NCI-H2196 (cell line): ENCODE results near the gene PLPP3.

Source experiments
- DNase-seq: peaks from one replicate; lab custom pipeline; 2025; ENCODE audit not compliant: unreplicated experiment; lab: John Stamatoyannopoulos, UW

PLPP3 gene

DNA sequence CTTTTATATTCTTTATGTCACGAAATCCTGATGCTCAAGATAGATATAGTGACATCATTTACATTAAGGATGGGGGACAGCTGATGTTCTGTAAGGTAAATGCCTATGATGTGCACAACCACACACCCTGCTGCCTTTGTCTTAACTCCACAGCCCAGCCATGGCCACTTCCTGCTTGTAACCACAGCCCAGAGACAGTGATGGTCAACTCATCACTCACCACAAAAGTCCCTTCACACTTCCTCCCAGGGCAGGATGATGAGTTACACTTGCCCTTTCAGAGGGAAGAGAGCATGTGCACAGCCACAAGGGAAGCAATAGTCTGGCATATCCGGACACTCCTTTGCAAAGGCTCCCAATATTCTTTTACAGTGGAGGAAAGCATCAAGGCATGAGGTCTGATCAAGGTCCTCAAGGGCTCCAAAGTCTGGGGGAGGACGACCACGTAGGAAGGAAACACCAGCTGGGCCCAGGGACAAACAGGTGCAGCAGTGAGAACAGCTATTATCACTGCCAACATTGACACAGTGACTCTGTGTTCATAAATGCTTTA, 53.8 kb downstream of the PLPP3 start:
- peak; percentile 43 for DNase-seq

DNA sequence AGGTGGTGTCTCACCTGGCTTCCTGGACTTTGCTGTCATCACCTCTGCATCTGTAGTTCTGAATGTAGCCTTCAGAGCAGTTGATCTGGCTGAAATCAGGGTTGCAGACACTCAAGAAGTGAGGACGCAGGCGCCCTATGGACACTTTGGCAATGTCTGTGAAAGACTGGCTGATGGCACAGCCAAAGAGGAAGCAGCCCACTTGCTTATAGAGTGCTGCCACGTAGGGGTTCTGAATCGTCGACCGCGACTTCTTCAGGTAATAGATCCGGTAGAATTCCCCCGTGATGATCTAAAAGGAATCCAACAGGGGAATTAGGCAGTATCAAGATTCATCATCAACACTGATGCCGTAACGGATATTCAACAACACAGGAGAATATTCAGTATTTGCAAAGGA, 55.1 kb downstream of the PLPP3 start:
- DNase-seq, result no peak

DNA sequence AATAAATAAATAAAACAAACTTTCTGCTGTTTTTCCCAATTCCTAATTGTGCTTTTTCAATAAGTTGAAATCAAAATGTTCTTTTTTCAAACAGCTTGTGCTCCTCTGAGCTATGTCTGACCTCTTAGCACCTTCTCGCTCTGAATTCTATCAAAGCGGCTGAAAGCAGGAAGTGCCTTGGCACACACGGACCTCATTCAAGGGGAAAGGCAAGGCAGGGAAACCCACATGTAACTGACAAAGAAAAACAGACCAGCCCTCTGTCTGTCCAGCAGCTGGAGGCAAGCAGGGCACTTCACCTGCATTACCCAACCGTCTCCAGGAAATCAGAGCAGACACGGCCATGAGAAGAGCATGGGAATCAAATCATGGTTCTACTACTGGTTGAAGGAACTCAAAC, 56.7 kb downstream of the PLPP3 start:
- no peak for DNase-seq

DNA sequence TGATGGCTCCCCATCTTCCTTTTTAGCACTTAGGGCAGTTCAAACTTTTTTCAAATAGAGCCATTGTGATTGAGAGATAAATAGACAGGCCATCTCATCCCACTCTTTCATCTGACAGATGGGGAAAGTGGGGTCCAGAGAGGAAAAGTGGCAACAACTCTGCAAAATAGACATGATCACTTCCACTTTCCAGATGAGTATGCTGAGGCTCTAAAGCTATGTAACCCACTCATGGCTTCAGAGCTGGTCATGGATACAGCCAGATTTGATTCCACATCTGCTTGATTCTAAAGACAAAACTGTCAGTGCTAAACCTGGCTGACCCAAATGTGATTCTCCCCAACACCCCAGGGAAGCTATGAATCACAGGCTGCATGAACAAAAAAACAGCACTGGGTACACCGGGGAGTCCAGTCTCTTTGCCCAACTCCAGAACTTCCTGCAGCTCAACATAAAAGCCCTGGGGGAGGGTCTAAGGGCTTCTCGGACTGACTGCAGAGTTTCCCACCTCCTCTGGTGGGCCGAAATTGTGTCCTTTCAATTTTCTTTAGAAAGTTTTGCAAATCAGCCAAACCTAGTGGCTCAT, 59.3 kb downstream of the PLPP3 start:
- DNase-seq, result no peak

DNA sequence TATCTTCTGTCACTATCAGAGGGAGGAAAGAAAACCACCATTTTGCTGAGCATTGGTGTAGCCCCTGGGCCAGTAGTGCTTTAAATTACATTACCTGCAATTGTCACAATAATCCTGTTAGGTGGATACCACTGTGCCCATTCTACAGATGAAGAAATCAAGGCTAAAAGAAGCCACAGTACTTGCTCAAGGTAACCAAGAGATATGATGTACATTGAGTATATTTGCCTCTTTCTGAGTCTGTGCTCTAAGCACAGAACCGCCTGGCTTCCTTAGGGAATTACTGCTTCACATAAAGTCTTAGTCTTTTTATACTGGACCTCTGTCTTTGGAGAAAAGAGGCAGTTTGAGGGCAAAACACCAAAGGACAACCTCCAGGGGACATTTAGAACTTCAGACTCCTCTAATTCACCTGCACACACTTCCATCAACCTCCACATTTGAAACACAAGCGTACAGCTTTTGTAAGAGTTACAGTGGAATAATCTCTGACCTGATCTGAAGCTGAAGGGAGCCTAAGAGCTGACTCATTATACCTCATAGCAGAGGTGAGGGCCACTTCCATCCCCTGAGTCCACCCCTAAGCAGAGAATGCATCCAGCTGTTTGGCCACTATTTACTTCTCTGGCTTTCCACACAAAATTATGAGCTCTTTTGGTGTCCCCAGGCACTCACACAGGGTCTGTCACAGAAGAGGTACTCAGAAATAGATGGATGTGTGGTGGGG, 61.8 kb downstream of the PLPP3 start:
- DNase-seq, result no peak

DNA sequence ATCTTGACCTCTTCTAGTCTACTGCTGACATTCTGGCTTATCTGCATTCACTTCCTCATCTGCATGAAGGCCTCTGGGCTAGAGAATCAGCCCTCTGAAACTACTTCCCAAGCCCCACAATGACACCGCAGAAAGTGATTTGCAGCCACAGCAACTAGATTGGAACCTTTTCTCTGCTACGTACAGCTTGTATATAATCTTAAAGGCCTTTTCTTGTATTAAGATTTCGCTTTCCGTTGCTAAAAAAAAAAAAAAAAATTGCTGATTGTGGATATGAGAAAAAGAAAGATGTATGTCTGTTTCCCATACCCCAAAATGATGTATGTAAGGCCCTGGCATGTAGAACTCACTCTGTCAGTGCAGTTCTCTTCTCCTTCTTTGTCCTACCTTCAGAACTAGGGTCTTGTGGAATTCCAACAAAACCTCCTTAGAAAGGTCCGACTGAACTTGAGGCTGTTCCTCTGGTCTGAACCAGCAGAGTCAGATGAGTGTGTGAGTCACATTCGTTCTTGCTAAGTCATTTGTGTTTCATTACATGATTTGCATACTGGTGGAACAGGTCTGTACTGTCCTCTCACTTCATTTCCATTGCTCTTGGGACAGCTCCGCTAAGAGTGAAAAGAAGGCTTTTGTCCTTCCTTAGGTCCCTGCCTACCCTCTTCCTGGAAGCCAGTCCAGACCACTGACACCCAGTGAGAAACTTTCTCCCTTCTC, 62.7 kb downstream of the PLPP3 start:
- peak; percentile 53 for DNase-seq

DNA sequence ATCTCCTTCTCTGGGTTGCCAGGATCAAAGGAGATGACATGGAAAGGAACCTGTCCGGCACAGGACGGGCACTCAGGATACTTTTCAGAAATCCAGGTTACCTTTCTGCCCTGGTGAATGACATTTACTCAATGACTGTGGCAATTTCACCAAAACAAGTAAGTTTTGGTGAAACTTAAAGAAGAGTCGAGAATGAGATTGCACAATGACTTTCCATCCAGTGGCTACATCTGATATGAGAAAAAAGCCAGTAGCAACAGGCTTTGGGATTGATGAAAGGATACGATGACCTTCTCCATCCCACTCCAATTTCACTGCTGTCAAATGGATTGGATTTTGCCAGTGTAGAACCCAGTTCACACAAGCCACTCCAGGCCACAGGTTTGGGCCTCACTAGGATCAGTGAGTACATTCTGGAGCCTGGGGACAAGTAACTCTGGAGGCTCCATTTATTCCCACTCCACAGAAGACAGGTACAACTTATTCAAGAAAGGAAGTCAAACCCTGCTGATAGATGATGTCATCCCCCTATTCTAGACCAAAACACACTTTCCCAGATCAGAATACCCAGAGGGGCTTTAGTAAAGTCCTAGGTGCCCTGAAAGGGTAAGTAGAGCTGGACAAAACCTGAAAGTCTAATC, 63.3 kb downstream of the PLPP3 start:
- no peak for DNase-seq

DNA sequence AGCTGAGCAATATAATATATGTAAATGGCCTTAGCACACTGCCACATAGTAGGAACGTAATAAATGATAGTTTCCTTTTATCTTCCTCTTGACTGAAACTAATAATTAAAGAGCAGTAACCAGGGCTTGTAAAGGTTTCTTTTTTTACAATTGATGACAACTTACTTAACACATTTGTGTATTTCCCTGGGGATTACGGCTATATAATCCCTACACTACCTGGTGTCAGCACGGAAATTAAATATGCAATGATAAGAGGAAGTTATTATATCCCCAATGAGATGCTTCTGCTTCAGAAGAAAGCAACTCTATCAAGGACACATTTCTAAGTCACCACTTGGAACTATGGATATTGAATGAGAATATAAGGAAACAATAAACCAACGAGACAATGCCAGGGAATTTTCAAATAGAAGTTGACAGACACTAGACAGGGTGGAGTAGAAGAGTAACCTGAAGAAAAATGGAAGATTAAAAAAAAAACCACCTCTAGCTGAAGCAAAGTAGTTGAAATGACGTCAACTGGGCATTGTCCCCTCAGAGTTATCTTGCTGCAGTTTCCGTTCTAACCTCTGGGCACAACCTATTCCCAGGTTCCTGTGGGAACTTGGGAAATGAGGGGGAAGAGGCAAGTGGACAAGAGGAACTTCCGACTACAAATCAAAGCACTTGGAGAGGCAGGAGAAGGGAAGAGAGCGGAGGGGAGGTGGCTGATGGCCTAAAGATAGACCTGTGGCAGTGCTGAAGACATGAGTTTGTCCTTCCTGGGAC, 66.5 kb downstream of the PLPP3 start:
- no peak for DNase-seq

DNA sequence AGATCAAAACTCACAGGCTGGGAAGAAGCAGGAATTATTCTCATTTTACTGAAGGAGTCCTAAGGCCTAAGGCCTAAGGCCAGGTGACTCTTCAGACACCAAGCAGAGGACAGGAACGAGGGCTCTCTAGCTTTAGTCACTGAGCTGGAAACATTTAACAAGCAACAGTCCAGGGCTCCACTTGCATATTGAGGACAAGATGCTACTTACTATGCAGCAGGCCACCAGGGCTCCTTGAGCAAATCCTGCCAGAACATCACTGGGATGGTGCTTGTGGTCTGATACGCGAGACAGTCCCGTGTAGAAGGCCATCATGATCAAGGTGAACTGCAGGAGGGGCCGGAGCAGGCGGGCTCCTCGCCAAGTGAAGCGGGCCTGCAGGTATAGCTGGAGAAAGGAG, 67.6 kb downstream of the PLPP3 start:
- no peak for DNase-seq

DNA sequence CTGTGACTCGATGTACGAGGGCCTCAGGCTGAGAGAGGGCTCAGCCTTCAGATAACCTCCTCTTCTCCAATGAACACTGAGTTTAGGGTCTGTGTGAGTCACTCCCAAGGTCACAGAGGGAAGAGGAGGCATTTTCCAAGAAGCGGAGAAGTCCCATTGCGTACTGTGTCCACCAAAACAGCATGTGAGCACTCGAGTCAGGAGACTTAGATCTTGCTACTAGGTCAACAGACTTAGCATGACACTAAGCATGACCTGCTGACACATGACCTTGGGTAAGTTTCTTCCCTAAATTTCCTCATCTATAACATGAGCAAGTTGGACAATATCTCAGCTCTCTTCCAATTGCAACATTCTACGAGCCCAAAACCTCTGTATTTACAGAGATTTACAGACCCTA, 68.0 kb downstream of the PLPP3 start:
- DNase-seq, result no peak

DNA sequence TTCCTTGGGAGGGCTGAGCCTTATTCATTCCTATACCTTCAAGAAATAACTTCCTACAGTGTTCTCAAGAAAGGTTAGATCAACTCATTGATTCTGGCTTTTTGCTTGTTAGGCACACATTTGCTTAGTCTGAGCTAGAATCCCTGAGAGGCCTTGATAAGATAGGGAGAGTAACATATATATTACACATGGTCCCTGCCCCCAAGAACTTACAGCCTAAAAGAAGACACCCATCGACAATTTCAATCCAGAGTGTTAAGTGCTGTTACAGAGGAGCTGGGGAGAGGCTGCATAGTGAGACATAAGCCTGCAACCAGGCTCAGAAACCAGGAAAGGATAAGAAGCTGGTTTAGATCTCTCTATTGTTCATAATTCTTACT, 68.7 kb downstream of the PLPP3 start:
- no peak for DNase-seq

DNA sequence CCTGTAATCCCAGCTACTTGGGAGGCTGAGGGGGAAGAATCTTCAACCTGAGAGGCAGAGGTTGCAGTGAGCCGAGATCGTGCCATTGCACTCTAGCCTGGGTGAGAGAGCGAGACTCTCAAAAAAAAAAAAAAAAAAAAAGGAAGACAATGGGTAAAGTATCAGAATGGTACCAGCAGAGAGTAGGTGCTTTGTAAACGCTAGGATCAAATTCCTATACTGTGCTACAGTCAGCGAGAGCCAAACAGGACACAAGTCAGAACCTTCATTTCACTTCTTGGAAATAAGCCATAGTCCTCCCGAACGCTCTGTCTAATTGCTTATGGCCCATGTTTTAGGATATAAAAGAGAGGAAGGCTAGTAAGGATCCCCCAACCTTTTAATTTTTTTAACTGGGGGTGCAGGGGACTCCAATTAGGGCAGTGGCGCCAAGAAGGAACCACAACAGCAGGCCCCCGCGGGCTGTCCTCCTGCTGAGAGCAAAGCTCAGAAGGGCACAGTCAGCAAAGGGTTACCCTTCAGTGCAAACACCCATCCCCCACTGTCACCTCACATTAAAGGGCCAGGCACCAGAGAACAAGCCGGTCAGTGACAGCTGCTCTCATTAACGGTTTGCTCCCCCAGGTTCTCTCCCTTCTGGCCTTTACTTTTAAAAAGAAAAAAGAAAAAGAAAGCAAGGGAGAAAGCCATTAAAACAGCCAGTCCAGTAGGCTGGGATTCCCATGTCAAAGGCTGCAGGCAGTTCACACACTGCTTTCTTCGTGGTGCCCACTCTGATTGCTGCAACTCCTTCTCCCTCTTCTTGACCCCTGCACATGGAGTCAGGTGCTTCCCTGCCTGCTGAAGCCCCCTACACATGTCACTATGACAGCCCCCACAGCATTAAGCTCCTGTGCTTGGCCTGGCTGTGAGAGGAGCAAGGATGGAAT, 69.4 kb downstream of the PLPP3 start:
- no peak for DNase-seq

DNA sequence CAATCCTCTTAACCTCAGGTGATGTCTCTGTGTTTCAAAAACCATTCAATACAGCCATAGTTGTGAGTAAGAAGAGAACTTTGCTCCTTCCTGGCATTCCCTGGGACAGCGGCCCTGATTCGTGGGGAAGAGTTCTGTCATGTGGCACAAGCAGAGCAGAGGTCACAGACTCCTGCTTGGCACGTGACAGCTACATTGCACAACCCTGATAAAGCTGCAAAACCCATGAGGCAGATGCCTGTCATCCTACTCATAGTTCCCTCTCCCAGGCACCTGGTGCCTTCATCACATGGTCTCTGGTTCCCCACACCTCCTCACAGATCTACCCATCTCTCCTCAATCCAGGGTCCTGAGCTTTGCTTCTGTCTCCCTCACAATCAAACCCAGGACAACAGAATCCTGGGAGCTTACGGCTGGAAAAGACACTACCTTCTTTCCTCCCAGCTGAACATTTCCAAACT, 70.8 kb downstream of the PLPP3 start:
- DNase-seq, result no peak

DNA sequence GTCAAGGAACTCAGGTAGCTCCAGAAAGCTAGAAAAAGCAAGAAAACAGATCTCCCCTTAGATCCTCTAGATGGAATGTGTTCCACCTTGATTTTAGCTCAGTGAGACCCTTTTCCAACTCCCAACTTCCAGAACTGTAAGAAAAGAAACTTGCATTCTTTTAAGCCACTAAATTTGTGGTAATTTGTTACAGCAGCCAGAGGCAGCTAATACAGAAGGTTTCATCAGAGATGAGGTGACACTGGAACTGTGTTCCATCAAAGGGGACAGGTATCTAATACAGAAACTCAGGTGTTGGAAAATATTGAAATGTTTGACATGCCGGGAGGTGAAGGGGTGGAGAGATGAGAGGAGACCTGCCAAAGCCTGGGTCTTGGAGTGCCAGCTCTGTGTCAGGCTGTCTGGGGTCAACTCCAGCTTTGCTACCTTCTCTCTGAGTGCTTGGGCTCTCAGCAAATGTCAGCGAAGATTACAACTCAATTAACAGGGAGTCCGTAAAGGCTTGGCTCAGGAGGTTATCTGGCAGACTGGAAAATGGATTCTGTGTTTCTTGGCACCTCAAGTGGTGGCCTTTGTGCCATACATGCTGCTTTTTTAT, 71.3 kb downstream of the PLPP3 start:
- DNase-seq, result no peak

DNA sequence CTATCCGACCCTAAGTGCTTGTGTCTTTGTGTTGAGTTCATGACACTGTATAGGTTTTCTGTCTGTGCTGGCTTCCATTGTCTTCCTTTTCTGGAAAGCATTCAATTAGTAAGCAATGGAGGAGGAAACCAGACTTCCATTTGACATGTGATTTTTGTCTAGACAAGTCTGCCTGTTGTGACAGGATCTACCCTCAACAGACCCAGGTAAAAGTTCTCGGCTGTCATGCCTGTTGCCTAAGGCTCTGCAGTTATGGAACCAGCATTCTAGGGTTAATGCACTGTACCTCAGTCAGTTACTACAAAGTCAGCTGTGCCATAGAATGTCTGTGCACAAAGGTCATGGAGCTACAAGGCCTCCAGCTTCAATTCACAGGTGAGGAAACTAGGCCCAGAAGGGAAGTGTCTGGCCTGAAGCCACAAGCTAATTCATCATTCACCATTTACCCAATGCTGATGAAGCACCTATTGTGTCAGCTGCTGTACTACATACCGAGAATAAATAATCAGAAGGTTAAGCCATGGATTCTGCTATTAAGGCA, 72.3 kb downstream of the PLPP3 start:
- no peak for DNase-seq

DNA sequence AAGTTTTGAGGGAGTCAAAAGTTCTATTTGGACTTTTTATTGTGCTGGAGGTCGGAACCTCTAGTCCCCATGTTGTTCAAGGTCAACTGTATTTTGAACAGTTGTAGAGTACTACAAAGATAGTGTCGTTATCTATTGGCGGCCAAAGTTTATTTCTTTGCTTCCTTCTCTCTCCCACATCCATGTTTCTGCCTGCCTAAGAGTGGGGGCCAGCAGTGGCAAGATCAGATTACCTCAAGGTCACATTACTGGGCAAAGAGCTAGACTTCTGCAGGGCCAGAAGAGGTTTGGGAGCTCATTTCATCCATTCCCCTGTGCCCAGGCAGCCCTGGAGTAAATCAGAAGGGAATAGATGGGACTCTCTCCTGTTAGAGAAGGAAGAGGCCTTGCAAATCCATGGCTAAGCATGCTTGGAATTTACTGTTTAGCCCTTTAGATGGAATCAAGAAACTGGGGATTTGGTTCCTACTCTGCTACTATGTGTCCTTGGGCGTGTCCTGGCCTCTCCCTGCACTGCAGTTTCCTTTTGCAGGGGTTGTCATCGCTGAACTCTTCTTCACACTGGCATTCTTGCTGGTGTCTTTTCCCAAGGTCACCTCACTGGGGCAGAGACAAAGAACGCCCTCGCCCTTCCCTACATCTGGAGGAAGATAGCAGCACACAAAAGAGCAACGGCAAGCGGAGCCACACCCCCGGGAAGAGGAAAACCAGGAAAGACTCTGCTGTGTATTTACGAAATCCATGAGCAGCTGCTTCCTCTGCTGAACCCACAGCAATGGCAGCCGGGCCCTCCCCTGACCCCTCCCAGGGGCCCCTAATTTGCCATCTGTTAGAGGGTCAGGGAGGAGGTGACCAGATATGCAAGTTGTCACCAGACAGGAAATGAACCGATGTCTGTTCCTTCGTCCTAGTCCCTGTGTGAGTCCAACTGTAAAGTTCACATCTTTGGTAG, 73.3 kb downstream of the PLPP3 start:
- DNase-seq, result no peak

DNA sequence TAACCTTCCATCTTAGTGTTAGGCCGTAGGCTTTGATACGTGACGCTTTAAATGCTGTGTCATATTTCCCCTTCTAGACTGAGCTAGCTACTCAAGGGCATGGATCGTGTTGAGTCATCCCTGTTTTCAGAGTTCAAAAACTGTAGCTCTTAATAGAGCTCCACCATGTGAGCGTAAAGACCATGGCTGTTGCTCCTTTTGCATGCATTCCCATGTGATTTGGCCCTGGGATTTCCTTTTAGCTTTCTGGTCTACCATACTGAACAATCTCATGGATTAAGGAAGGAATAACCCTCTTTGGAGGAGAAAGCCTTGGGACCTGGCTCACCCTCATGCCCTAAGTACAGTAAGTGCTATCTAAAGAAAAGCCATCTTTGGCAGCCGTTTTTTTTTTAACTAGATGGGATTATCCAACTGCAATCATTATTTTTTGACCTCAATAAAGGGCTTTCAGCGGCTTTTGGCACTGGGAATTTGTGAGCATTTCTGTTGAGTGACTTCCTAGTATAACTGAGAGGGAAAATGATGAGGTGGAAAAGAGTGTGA, 76.6 kb downstream of the PLPP3 start:
- no peak for DNase-seq

DNA sequence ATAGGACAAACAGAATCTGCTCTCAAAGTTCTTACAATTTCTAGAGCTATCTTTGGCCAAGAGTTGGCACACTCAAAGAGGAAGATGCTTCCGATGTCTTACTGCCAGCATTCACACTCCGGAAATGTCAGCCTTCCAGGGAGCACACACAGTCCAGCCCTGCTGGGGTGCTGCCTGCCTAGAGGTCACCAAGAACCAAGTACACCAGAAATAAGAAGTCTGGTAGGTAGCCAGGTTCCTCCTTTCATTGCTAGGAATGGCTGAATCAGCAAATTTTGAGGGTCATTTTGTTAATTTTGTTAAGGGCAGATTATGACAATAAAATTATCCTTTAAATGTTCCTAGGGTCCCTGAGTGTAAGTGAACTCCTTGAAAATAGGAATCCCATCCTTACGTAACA, 77.5 kb downstream of the PLPP3 start:
- DNase-seq, result no peak
